GM12878 (cell line): ENCODE data around the gene SHISA7. TPM values are rescaled to one million over a fixed set of nuclear protein-coding genes. Genes with fewer than 3 reads are reported as not detected.

Source experiments
- ATF3 ChIP-seq: IDR thresholded peaks from 2 replicates; pipeline ENCODE4 v1.6.1; 2011; ENCODE audit warnings: low read depth, mild to moderate bottlenecking, low read length, moderate library complexity, borderline replicate concordance; ENCODE audit errors: extremely low read depth
- BRCA1 ChIP-seq: IDR thresholded peaks from 2 replicates; pipeline ENCODE4 v1.6.1; 2011; ENCODE audit warnings: low read depth, low read length, improper control_type of control experiment
- CBFB ChIP-seq: IDR thresholded peaks from 2 replicates; pipeline ENCODE4 v1.6.1; 2016; ENCODE audit warnings: antibody characterized with exemption, low read depth
- CBX3 ChIP-seq: fragments of 200-600 bp; sonication (generic); IDR thresholded peaks from 2 replicates; pipeline ENCODE4 v1.6.1; 2016; ENCODE audit warnings: low read depth, borderline replicate concordance
- CHD4 ChIP-seq: fragments of 200-600 bp; sonication (generic); IDR thresholded peaks from 2 replicates; pipeline ENCODE4 v1.6.1; 2016; ENCODE audit warnings: mild to moderate bottlenecking
- EGR1 ChIP-seq, 2 experiments: IDR thresholded peaks; 1 replicate in 1 of 2; 2 replicates in 1 of 2; pipeline ENCODE4 v1.6.1; 2011 to 2012; ENCODE audit warnings: low read depth in 2 of 2, low read length in 2 of 2, borderline replicate concordance in 1 of 2, mild to moderate bottlenecking in 1 of 2, moderate library complexity in 1 of 2
- HDGF ChIP-seq: fragments of 450-650 bp; IDR thresholded peaks from 2 replicates; pipeline ENCODE4 v1.6.1; 2016; ENCODE audit warnings: antibody characterized with exemption
- IRF3 ChIP-seq: fragments of 450-650 bp; IDR thresholded peaks from 2 replicates; pipeline ENCODE4 v1.6.1; 2014; ENCODE audit warnings: mild to moderate bottlenecking
- JUNB ChIP-seq: IDR thresholded peaks from 2 replicates; pipeline ENCODE4 v1.6.1; 2016; ENCODE audit warnings: antibody characterized with exemption, mild to moderate bottlenecking
- KAT2A ChIP-seq: conservative IDR thresholded peaks from 2 replicates; pipeline ENCODE4 v1.6.1; 2011; ENCODE audit warnings: low read depth, low read length; ENCODE audit not compliant: control insufficient read depth
- MLLT1 ChIP-seq: fragments of 450-650 bp; IDR thresholded peaks from 2 replicates; pipeline ENCODE4 v1.6.1; 2016; ENCODE audit warnings: mild to moderate bottlenecking
- NFIC ChIP-seq: IDR thresholded peaks from 2 replicates; pipeline ENCODE4 v1.6.1; 2012; ENCODE audit warnings: low read depth, mild to moderate bottlenecking, inconsistent platforms, low read length, moderate library complexity
- RB1 ChIP-seq: fragments of 450-650 bp; formaldehyde crosslinking; IDR thresholded peaks from 2 replicates; pipeline ENCODE4 v1.6.1; 2017; ENCODE audit warnings: mild to moderate bottlenecking, borderline replicate concordance
- RCOR1 ChIP-seq: conservative IDR thresholded peaks from 2 replicates; pipeline ENCODE4 v1.6.1; 2012; ENCODE audit warnings: low read depth, low read length, improper control_type of control experiment
- RELA ChIP-seq: fragments of 450-650 bp; IDR thresholded peaks from 2 replicates; pipeline ENCODE4 v1.8.0; 2014; ENCODE audit warnings: borderline replicate concordance; ENCODE audit not compliant: partially characterized antibody
- SREBF2 ChIP-seq: IDR thresholded peaks from 2 replicates; pipeline ENCODE4 v1.6.1; 2012; ENCODE audit warnings: mild to moderate bottlenecking, low read length
- SUZ12 ChIP-seq: fragments of 200-600 bp; sonication (generic); IDR thresholded peaks from one replicate; pipeline ENCODE4 v1.6.1; 2018; ENCODE audit warnings: antibody characterized with exemption, mild to moderate bottlenecking; ENCODE audit not compliant: unreplicated experiment
- ZNF592 ChIP-seq: fragments of 450-650 bp; IDR thresholded peaks from 2 replicates; pipeline ENCODE4 v1.6.1; 2017; ENCODE audit warnings: mild to moderate bottlenecking, moderate library complexity
- polyA plus RNA-seq, 11 experiments: library from polyadenylated mRNA; depleted of rRNA in 4 of 11; unstranded in 6 of 11; stranded (reverse) in 5 of 11; fragments of >200 nt; fragmentation: Nextera tagmentation in 4 of 11; fragmentation: Illumina TruSeq in 1 of 11; extraction: Ambion mirVana in 4 of 11; extraction: Trizol in 1 of 11; gene quantifications; 1 replicate in 1 of 11; 2 replicates in 10 of 11; pipeline versions ENCODE4 v1.2.1 to v1.2.3, GENCODE V29; 2011 to 2016; ENCODE audit warnings: inconsistent platforms in 2 of 11, missing spikeins in 2 of 11, low read depth in 1 of 11
- total RNA-seq, 4 experiments: library from RNA; depleted of rRNA in 3 of 4; stranded (reverse); fragments of >200 nt in 3 of 4; fragmentation: Illumina TruSeq in 1 of 4; extraction: Trizol in 1 of 4; gene quantifications; 2 replicates each; pipeline versions ENCODE4 v1.2.1 to v1.2.3, GENCODE V29; 2013 to 2021

Gene SHISA7
- total and polyA plus RNA-seq, 10 of the 15 experiments (the other 5 are each of a cell fraction or from before 2014, with no cell fraction given), result 0.03 TPM; not detected in 9

GRCh38 chr19:55383279-55384130 is 59.6 kb downstream of the SHISA7 start (continued):
- TF ChIP-seq KAT2A, result no peak
- TF ChIP-seq RELA, result no peak
- no peak for TF ChIP-seq SREBF2
- 0 out of 2 replicates have a peak, but pooled peaks have one; percentile 33 for TF ChIP-seq HDGF
- TF ChIP-seq SUZ12, result no peak
- no peak for TF ChIP-seq CBX3
- TF ChIP-seq ZNF592, result no peak
- no peak for TF ChIP-seq JUNB
- TF ChIP-seq CBFB, result no peak
- TF ChIP-seq IRF3, result no peak
- no peak for TF ChIP-seq BRCA1
- no peak for TF ChIP-seq NFIC
- TF ChIP-seq CHD4, result no peak
- TF ChIP-seq RCOR1, result no peak
- TF ChIP-seq MLLT1, result no peak
- TF ChIP-seq RB1, result no peak
- no peak for TF ChIP-seq EGR1 (IDR thresholded peaks at IDR 0.05; ENCODE audit: borderline replicate concordance in 1 of 2, low read depth in 2 of 2, low read length in 2 of 2)
- no peak for TF ChIP-seq ATF3
